ENCODE data around the gene G0S2. TPM values are rescaled to one million over a fixed set of nuclear protein-coding genes. Genes with fewer than 3 reads are reported as not detected.

The G0S2 gene
- total RNA-seq, 1 experiment from 2014 or later, result 9.0 TPM

DNA sequence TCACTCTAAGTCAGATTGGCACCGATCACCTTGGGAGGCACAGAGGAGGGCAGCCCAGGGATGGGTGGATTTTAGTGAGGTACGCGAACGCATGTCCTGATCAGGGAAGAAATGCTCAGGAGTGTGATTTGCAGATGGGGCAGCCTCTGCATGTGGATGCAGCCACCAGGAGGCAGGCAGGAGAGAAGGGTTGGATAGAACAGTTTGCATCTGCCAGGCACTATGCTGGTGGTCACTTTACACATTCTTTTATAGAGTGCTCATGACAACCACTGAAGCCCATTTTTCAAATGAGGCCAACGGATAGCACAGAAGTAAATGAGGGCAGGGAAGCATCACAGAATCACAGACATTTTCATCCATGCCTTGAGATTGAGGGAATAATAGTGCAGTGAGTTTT is 28.7 kb upstream of the G0S2 start:
- no peaks in the 10 kb centered on the region for H3K27me3 ChIP-seq (replicated peaks; ENCODE audit: insufficient read depth, low read depth, low read length, poor library complexity)
- intact Hi-C loops (cut with micrococcal nuclease; ENCODE audit: unreplicated experiment), result no loop called here
- no peaks in the 10 kb centered on the region for H3K9me3 ChIP-seq (ENCODE audit: low read depth, low read length, poor library complexity, severe bottlenecking)
- H3K4me3 ChIP-seq (ENCODE audit: low read depth, low read length, poor library complexity, severe bottlenecking), result no peak overlapping the region
- BruUV-seq (replicated peaks), result no TSS peak
- ChIA-PET POLR2A (ENCODE audit: low non-redundant PET) (no interaction called here), CTCF (no interaction called here)
- H3K4me1 ChIP-seq (ENCODE audit: insufficient read depth, low read length, poor library complexity, severe bottlenecking), result peaks cover 30% of the 10 kb centered on the region
- DNase-seq (ENCODE audit: low spot score), result no peak
- TF ChIP-seq, protein P1, sequence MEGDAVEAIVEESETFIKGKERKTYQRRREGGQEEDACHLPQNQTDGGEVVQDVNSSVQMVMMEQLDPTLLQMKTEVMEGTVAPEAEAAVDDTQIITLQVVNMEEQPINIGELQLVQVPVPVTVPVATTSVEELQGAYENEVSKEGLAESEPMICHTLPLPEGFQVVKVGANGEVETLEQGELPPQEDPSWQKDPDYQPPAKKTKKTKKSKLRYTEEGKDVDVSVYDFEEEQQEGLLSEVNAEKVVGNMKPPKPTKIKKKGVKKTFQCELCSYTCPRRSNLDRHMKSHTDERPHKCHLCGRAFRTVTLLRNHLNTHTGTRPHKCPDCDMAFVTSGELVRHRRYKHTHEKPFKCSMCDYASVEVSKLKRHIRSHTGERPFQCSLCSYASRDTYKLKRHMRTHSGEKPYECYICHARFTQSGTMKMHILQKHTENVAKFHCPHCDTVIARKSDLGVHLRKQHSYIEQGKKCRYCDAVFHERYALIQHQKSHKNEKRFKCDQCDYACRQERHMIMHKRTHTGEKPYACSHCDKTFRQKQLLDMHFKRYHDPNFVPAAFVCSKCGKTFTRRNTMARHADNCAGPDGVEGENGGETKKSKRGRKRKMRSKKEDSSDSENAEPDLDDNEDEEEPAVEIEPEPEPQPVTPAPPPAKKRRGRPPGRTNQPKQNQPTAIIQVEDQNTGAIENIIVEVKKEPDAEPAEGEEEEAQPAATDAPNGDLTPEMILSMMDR (conservative IDR thresholded peaks at IDR 0.05; ENCODE audit: low read depth, low read length), result peak; percentile 35
- TF ChIP-seq EZH2 (IDR thresholded peaks at IDR 0.05; ENCODE audit: borderline replicate concordance, low read depth, low read length, poor library complexity, severe bottlenecking), result no peak
- no peak overlapping the region for H3K27ac ChIP-seq (ENCODE audit: low read depth, low read length, poor library complexity, severe bottlenecking)
- no peaks in the 10 kb centered on the region for H3K36me3 ChIP-seq (ENCODE audit: insufficient read depth, low read length, poor library complexity, severe bottlenecking)

DNA sequence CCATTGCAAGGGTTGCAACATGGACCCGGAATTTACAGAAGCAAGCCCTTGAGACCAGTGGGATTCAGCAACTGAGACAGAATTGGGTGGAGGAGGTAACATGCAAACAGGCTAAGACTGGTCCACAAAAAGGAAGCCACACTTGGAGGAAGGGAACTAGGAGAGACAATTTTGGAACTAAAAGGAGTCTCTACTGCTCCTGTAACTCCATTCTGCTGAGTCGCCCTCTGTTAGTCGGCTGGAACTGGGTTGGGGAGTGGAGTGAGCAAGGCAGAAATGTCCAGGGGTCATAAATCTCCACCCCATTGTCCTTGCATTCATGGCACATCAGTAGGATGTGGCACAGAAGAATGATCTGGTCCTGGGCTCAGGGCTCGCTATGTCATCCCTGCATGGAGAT is 28.1 kb upstream of the G0S2 start:
- H3K4me3 ChIP-seq (ENCODE audit: low read depth, low read length, poor library complexity, severe bottlenecking), result no peak overlapping the region
- ChIA-PET CTCF (no interaction called here), POLR2A (ENCODE audit: low non-redundant PET) (no interaction called here)
- H3K9me3 ChIP-seq (ENCODE audit: low read depth, low read length, poor library complexity, severe bottlenecking), result no peaks in the 10 kb centered on the region
- H3K27me3 ChIP-seq (replicated peaks; ENCODE audit: insufficient read depth, low read depth, low read length, poor library complexity), result no peaks in the 10 kb centered on the region
- peaks cover 30% of the 10 kb centered on the region for H3K4me1 ChIP-seq (ENCODE audit: insufficient read depth, low read length, poor library complexity, severe bottlenecking)
- intact Hi-C loops (cut with micrococcal nuclease; ENCODE audit: unreplicated experiment), result no loop called here
- TF ChIP-seq, protein P1 (conservative IDR thresholded peaks at IDR 0.05; ENCODE audit: low read depth, low read length), result no peak
- TF ChIP-seq EZH2 (IDR thresholded peaks at IDR 0.05; ENCODE audit: borderline replicate concordance, low read depth, low read length, poor library complexity, severe bottlenecking), result no peak
- no peak overlapping the region for H3K27ac ChIP-seq (ENCODE audit: low read depth, low read length, poor library complexity, severe bottlenecking)
- BruUV-seq (replicated peaks), result no TSS peak
- DNase-seq (ENCODE audit: low spot score), result no peak
- no peaks in the 10 kb centered on the region for H3K36me3 ChIP-seq (ENCODE audit: insufficient read depth, low read length, poor library complexity, severe bottlenecking)

DNA sequence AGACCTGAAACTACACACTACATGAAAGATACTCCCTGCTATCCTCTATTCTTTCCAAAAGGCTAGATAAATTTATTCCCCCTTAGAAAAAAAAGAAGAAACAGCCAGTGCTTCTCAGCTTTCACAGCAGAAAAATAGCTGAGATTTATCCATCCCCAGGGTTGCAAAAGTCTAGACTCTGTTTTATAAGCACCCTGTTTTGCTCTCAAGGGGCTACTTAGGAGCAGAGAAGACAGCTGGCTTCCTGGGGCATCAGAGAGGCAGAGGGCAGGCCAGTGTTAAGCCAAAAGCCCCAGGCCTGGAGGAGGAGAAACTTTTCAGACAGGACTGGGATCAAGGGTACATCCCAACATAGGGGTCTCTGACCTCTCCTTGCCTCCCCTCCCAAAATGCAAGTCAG is 26.9 kb upstream of the G0S2 start:
- Histone ChIP-seq H3K36me3 (ENCODE audit: insufficient read depth, low read length, poor library complexity, severe bottlenecking) (no peaks in the 10 kb centered on the region), H3K9me3 (ENCODE audit: low read depth, low read length, poor library complexity, severe bottlenecking) (no peaks in the 10 kb centered on the region), H3K27me3 (replicated peaks; ENCODE audit: insufficient read depth, low read depth, low read length, poor library complexity) (no peaks in the 10 kb centered on the region), H3K27ac (ENCODE audit: low read depth, low read length, poor library complexity, severe bottlenecking) (no peak overlapping the region), H3K4me3 (ENCODE audit: low read depth, low read length, poor library complexity, severe bottlenecking) (no peak overlapping the region), H3K4me1 (ENCODE audit: insufficient read depth, low read length, poor library complexity, severe bottlenecking) (peaks cover 39% of the 10 kb centered on the region)
- peak; percentile 23 for DNase-seq (ENCODE audit: low spot score)
- BruUV-seq (replicated peaks), result no TSS peak
- intact Hi-C loops (cut with micrococcal nuclease; ENCODE audit: unreplicated experiment), result no loop called here
- POLR2A ChIA-PET (ENCODE audit: low non-redundant PET), result no interaction called here
- TF ChIP-seq, protein P1 (conservative IDR thresholded peaks at IDR 0.05; ENCODE audit: low read depth, low read length), result no peak
- TF ChIP-seq EZH2 (IDR thresholded peaks at IDR 0.05; ENCODE audit: borderline replicate concordance, low read depth, low read length, poor library complexity, severe bottlenecking), result no peak
- CTCF ChIA-PET, result no interaction called here

Measured in A673 (cell line).